SK-N-DZ (cell line): ENCODE data around the gene TXNRD2.
A peak's percentile ranks its signal among the peaks of the same experiment; 100 is the strongest.
"Not testable (repeated sequence)": the region's sequence is repeated elsewhere in the genome, so short reads cannot be mapped to it uniquely, and the experiment has no call there.

Experiments used
- DNase-seq: peaks from one replicate; pipeline ENCODE4 v3.0.0-alpha.2; 2015; ENCODE audit warnings: low spot score

The TXNRD2 gene

DNA sequence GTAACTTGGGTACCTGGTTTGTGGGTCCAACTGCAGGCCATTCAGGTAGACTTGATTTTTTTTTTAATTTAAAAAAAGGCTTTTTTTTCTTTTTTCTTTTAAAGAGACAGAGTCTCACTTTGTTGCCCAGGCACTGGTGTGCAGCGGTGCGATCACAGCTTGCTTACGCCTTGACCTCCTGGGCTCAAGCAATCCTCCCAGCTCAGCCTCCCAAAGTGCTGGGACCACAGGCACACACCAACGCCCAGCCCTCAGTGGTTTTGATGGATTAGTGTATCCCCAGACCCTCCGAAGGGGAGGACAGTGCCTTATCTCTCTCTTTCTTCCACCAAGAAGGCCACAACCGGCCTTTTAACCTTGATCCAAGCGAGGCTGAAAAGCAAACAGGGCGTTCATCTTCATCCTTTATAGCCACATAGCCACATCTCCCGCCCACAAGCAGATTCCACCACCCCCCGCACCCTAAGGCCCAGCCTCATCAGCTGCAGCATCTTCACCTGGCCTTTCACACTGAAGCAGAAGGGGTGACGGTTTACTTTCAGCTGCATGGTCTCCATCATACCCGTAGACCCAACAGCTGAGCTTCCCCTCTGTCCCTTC, 17.6 kb downstream of the TXNRD2 start:
- DNase-seq, result no peak

GRCh38 chr22:19921544-19922081, 20.0 kb downstream of the TXNRD2 start:
- no peak for DNase-seq

- DNase-seq, result no peak
Observed at GRCh38 chr22:19919701-19920363, 21.8 kb downstream of the TXNRD2 start.

DNA sequence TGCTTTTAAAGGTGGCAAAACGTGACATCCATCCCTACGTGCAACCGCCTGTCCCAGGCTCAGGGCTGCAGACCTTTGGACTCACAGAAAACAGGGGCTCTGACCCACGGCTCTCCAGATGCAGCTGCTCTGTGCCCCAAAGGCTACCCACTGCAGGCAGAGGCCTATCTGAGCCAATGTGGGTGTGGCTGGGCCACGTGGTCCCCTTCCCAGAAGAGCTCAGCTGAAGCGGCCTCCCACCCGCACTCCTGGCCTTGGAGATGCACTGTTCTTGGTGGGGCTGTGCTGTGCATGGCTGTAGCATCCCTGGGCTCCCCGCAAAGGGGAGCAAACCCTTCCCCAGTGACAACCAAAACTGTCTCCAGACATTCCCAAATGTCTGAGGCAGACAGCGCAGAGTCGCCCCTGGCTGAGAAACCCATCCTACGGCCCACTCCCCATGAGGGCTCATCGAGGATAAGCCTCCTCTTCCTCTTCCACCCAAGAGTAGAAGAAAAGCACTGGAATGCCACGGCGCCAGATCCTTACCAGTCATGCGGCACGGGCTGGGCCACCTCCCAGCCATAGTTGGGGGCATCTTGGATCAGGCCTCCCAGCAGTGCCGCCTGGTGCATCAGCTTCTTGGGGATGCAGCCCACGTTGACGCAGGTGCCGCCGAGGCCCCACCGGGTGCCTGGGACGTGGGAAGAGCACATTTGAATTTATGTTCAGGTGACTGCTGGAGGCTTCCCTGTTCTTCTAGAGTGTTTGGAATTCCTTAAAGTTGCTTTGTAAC, 23.1 kb downstream of the TXNRD2 start:
- no peak for DNase-seq

DNA sequence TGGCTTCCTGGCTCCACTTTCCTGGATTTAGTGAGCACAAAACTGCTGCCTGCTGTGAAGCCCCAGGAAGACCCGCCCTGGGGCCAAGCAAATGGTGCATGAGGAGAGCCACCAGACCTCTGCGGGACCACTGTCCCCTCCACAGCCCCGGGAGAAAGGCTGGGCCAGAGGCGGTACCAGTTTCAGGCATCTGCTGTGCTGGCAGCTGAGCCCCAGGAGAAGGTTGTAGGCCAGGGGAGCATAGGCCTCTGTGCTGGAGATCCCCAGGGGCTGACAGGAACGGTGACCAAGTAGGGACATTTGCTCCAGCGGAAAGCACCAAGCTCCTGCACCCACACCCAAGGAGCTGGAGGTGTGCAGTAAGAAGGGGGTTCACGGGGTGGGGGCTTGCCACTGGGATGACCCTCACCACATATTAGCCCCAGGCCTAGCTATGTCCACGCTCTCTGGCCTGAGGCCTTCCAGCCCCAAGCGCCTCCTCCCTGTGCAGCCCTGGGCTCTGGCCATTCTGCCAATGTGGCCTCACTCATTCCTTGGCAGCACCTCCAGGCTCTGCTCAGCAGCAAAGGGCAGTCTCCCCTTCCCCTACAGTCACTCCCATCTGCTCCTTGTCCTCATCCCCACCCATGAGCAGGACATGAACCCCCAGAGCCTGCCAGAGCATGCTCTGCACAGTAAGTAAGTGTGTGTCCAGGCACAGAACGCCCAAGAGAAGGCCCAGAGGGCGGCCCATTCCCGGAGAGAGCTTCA, 24.1 kb downstream of the TXNRD2 start:
- no peak for DNase-seq

DNA sequence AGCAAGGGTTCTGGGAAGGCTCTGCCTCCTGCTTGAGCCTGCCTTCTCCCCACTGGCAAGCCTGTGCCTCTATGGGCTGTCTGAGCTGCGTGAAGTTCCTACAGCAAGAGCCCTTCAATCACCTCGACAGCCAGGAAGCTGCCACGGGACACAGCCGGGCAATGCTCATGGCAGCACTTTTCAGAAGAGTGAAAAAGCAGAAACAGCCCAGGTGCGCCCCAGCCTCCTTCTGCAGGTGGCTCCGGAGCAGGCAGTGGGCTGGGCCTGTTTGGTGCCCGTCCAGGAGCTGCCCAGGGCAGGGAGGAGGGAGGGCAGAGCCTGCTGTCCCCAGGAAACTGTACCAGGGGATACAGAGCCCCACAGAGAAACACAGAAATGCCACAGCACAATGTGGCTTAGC, 24.7 kb downstream of the TXNRD2 start:
- DNase-seq, result no peak

DNA sequence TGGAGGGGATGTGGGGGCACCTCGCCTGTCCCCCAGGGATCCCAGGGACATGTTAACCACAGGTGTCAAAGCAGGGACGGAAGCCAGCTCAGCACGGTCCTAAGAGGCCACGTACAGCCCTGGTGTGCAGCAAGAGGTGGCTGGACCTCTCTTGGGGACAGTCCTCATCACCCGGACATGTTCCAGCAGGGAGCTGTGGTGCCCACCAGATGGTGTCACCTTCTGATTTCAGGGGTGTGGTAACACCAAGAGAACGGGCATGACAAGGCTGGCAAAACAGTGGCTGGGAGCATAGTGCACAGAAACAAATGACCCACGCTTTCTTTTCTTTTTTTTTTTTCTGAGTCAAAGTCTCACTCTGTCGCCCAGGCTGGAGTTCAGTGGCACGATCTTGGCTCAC, 25.6 kb downstream of the TXNRD2 start:
- DNase-seq, result no peak

DNA sequence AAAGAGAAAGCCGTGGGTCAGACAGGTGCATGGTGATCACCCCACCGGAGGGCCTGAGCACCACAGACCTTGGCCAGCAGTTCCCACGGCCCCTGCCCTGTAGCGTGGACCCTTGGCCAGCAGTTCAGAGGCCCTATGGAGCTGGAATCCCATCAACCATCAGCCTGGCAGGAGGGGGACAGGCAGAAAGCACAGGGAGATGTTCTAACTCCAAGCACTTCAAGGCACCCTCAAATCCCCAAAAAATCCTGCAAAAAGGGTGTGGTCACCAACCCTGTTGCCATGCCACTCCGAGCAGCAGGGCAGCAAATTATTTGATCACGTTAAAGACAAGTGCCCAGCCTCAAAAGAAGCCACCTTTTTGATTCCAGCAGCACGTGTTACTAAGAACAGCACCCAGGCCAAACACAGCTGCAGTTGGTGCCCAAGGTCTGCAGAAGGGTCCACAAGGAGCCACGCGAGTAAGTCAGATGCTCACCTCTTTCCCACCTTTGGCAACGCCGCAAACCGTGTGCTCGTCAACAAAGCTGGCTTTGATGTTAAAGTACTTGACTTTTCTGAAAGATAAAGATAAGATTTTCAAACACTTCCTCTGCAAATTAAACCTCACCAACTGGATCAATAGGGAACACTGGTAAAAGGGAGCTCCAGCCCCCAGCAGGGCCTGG, 26.2 kb downstream of the TXNRD2 start:
- no peak for DNase-seq

DNA sequence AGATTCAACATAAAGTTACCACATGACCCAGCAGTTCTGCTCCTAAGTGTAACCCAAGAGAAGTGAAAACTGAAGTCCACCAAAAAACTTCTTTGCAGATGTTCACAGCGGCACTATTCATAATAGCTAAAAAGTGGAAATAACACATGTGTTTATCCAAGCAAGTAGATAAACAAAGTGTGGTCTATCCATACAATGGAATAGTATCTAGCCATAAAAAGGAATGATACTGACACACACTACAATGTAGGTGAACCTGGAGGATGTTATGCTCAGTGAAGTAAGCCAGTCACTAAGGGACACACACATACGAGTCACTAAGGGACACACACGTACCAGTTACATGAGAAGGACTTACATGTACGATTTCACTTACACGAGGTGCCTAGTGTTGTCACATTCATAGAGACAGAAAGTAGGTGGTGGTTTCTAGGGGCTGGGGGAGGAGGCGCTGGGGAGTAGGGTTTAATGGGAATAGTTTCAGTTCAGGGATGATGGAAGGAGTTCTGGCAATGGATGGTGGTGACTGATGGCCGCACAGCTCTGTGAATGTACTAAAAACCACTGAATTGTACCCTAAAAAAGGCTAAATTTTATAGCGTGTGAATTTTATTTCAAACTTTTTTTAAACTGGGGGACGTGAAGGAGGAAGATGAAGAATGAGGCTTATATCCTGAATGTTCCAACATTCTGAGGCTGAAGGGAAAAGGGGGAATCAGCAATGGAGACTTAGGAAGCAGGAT, 27.2 kb downstream of the TXNRD2 start:
- DNase-seq, result no peak

DNA sequence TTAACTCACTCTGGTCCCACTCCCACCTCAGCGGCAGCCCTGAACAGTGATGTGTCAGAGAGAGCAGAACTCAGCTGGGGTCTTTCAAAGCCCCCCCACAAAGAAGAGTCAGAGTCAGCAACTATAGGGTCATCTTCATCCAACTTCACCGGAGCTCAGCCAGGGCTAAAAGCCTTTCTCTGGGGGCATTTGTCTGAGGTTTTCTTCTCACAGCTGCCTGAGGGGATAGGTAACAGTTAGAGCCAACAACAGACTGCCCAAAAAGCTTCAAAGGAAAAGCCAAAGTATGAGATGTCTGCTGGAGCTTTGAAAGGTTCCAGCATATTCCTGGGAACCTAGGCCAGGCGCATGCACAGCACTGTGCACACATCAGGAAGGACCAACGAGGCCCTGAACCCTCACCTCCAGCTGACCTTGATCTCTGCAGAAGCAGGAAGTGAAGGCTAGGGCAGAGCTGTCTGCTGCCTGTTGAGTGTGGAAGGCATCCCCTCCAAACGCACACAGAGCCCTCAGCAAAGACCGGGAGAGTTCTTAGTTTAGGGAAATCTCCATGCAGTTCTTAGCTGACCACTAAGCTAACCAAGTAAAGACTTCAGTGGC, 28.2 kb downstream of the TXNRD2 start:
- DNase-seq, result no peak

DNA sequence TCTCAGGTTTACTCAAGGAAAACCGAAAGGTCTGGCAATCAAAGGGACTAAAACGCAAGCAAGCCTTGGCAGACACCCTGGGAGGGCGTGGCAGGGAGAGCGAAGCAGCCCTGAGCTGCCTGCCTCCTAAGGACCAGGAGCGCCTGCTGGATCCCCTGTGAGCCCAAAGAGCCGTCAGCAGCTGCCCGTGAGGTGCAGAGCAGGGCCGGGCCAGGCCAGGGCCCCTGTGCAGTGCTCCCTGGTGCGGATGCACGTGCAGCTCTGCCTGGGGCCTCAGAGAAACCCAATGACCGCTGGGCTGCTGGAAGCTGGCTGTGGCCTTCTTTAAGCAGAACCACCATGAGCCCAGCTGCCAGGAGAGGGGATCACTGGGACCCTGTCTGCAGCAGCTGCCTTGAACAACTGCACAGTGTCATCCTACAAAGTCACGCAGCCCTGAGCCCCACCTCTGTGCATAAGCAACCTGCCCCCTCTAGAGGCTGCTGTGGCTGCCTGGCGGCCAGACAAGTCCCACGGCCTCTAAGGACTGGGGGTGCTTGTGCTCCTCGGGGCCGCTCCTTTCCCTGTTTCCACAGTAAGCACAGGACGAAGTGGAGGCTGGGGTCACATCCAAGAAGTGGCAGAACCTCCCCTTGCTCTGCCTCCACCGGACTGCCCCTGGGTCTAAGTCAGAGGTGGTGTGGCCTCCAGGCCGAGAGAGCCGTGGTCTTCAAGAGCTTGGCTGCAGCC, 29.2 kb downstream of the TXNRD2 start:
- peak; percentile 30 for DNase-seq

- no peak for DNase-seq
Observed at GRCh38 chr22:19911540-19912270, 29.9 kb downstream of the TXNRD2 start.

DNA sequence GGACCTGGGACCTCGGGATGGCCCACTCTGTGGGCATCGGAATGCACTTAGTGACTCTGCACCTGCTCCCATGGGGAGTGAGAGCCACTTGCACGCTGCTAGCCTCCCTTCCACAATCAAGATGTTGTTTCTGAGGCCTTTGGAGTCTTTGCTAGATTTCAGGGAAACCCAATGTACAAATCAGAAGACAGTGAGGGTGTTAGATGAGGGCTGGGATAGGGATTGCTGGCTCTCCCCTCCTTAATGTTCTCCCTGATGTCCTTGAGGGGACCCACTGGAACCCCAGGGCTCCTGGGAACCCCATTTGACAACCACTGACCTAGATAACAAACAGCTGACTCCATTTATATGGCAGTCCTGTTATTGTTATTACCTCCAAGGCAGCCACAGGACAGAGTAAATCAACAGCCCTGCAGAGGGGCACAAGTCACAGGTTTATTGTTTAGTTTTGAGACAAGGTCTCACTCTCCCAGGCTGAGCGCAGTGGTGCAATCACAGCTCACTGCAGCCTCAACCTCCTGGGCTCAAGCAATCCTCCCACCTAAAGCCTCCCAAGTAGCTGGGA, 31.4 kb downstream of the TXNRD2 start:
- no peak for DNase-seq

DNA sequence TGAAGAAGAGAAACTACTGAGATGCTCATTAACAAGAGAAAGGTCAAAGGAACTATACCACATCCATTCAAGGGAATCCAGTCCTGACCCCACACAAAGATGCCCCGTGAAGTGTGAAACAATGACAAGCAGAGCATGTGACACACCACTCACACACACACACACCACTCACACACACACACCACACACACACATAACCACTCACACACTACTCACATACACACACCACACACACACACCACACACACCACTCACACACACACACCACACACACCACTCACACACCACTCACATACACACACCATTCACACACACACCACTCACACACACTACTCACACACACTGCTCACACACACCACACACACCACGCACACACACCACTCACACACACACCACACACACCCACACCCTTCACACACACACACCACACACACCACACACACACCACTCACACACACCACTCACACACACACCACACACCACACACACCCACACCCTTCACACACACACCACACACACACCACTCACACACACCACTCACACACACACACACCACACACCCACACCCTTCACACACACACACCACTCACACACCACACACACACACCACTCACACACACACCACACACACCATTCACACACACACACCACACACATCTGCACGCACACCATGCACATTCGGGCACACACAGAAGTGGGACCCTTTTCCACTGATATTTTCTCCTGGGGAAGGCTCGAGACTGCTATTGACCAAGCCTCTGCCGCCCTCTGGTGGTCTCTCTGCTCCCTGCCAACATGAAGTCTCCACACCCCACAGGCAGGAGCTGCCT, 32.1 kb downstream of the TXNRD2 start:
- peak; percentile 73 for DNase-seq

GRCh38 chr22:19907902-19908301, 33.7 kb downstream of the TXNRD2 start:
- DNase-seq, result not testable (repeated sequence)

DNA sequence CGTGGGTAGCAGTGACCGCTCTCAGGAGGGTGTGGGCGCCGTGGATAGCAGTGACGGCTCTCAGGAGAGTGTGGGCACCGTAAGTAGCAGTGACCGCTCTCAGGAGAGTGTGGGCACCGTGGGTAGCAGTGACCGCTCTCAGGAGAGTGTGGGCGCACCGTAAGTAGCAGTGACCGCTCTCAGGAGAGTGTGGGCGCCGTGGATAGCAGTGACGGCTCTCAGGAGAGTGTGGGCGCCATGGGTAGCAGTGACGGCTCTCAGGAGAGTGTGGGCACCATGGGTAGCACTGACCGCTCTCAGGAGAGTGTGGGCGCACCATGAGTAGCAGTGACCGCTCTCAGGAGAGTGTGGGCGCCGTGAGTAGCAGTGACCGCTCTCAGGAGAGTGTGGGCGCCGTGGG, 34.8 kb downstream of the TXNRD2 start:
- DNase-seq, result not testable (repeated sequence)
